ENCODE results near the gene GOLGA8R.
"Not testable (repeated sequence)": the region's sequence is repeated elsewhere in the genome, so short reads cannot be mapped to it uniquely, and the experiment has no call there.

GOLGA8R gene

DNA sequence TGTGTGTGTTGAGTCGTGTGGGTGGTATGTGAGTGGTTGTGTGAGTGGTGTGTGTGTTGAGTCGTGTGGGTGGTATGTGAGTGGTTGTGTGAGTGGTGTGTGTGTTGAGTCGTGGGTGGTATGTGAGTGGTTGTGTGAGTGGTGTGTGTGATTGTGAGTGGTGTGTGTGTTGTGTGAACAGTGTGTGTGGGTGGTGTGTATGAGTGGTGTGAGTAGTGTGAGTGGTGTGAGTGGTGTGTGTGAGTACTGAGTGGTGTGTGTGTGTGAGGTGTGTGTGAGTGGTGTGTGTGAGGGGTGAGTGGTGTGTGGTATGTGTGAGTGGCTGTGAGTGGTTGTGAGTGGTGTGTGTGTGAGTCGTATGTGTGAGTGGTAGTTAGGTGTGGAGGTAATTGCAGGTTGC, 38.2 kb downstream of the GOLGA8R start:
- not testable (repeated sequence) for H3K27me3 ChIP-seq (ENCODE audit: insufficient read depth, low read length); H4K20me1 ChIP-seq (ENCODE audit: insufficient read depth, low read length); H3K9ac ChIP-seq (ENCODE audit: low read length); H3K4me3 ChIP-seq (ENCODE audit: low read depth, low read length, poor library complexity, severe bottlenecking); H3K9me3 ChIP-seq (ENCODE audit: low read length); H3K4me2 ChIP-seq (ENCODE audit: low read length); H2AFZ ChIP-seq (ENCODE audit: low read length); H3K79me2 ChIP-seq (ENCODE audit: insufficient read depth, low read length); H3K27ac ChIP-seq (ENCODE audit: low read depth, low read length, poor library complexity, severe bottlenecking); H3K4me1 ChIP-seq (ENCODE audit: insufficient read depth, low read length, severe bottlenecking); H3K36me3 ChIP-seq (ENCODE audit: insufficient read depth, low read length); H3K9me2 ChIP-seq (ENCODE audit: low read depth, low read length); H3F3A ChIP-seq (ENCODE audit: insufficient read depth, low read length)

DNA sequence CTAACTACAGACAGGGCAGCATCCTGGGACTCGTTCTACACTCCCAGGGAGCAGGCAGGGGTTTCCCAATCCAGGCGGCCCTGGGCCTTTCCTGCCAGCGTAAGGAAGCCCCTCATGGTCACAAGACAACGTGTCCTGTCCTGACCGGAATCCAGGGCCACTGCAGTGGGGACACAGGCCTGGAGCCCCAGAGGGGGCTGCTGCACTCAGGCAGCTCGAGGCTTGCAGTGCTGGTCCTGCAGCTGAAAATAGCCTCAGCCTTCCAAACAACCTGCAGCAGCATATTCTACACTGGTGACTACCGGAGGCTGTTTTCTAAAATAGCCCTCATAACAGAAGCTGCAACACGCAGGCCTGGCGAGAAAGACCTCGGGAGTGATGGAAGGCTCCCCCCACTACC, 39.2 kb downstream of the GOLGA8R start:
- H4K20me1 ChIP-seq (ENCODE audit: insufficient read depth, low read length); H3K9ac ChIP-seq (ENCODE audit: low read length); H3K36me3 ChIP-seq (ENCODE audit: insufficient read depth, low read length); H3K27ac ChIP-seq (ENCODE audit: low read depth, low read length, poor library complexity, severe bottlenecking); H2AFZ ChIP-seq (ENCODE audit: low read length); H3K4me3 ChIP-seq (ENCODE audit: low read depth, low read length, poor library complexity, severe bottlenecking); H3K4me1 ChIP-seq (ENCODE audit: insufficient read depth, low read length, severe bottlenecking); H3K27me3 ChIP-seq (ENCODE audit: insufficient read depth, low read length); H3F3A ChIP-seq (ENCODE audit: insufficient read depth, low read length); H3K79me2 ChIP-seq (ENCODE audit: insufficient read depth, low read length); H3K4me2 ChIP-seq (ENCODE audit: low read length); H3K9me3 ChIP-seq (ENCODE audit: low read length); H3K9me2 ChIP-seq (ENCODE audit: low read depth, low read length): not testable (repeated sequence)

- H3K4me3 ChIP-seq (ENCODE audit: low read depth, low read length, poor library complexity, severe bottlenecking); H3K9me3 ChIP-seq (ENCODE audit: low read length); H3F3A ChIP-seq (ENCODE audit: insufficient read depth, low read length); H4K20me1 ChIP-seq (ENCODE audit: insufficient read depth, low read length); H3K4me2 ChIP-seq (ENCODE audit: low read length); H3K27ac ChIP-seq (ENCODE audit: low read depth, low read length, poor library complexity, severe bottlenecking); H2AFZ ChIP-seq (ENCODE audit: low read length); H3K79me2 ChIP-seq (ENCODE audit: insufficient read depth, low read length); H3K36me3 ChIP-seq (ENCODE audit: insufficient read depth, low read length); H3K9me2 ChIP-seq (ENCODE audit: low read depth, low read length); H3K4me1 ChIP-seq (ENCODE audit: insufficient read depth, low read length, severe bottlenecking); H3K27me3 ChIP-seq (ENCODE audit: insufficient read depth, low read length); H3K9ac ChIP-seq (ENCODE audit: low read length): not testable (repeated sequence)
Measured at GRCh38 chr15:30368271-30368670, 45.8 kb downstream of the GOLGA8R start.

GRCh38 chr15:30367246-30367645, 46.8 kb downstream of the GOLGA8R start:
- not testable (repeated sequence) for H3F3A ChIP-seq (ENCODE audit: insufficient read depth, low read length); H3K27me3 ChIP-seq (ENCODE audit: insufficient read depth, low read length); H4K20me1 ChIP-seq (ENCODE audit: insufficient read depth, low read length); H3K9ac ChIP-seq (ENCODE audit: low read length); H3K36me3 ChIP-seq (ENCODE audit: insufficient read depth, low read length); H3K9me2 ChIP-seq (ENCODE audit: low read depth, low read length); H3K4me1 ChIP-seq (ENCODE audit: insufficient read depth, low read length, severe bottlenecking); H3K79me2 ChIP-seq (ENCODE audit: insufficient read depth, low read length); H2AFZ ChIP-seq (ENCODE audit: low read length); H3K4me2 ChIP-seq (ENCODE audit: low read length); H3K4me3 ChIP-seq (ENCODE audit: low read depth, low read length, poor library complexity, severe bottlenecking); H3K9me3 ChIP-seq (ENCODE audit: low read length); H3K27ac ChIP-seq (ENCODE audit: low read depth, low read length, poor library complexity, severe bottlenecking)

DNA sequence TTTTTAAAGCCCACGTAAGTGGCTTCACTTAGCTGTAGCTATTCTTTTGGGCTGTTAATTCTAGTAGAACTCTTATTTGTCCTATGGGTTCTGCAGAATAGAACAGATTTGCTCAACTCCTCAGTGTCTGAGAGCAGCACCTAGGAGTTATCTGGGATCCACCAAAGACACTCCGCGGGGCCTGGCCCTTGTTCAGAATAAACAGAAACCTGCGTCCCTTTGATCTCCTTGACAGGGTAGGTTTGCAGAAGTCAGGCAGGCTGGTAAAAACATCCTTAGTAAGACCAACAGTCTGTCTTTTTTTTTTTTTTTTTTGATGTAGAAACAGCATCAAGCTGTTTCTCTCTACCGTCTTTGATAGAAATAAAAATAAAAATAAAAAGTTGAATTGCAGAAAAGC, 52.7 kb downstream of the GOLGA8R start:
- not testable (repeated sequence) for H3K27me3 ChIP-seq (ENCODE audit: insufficient read depth, low read length); H3K9ac ChIP-seq (ENCODE audit: low read length); H3K79me2 ChIP-seq (ENCODE audit: insufficient read depth, low read length); H3K9me3 ChIP-seq (ENCODE audit: low read length); H4K20me1 ChIP-seq (ENCODE audit: insufficient read depth, low read length); H3K4me2 ChIP-seq (ENCODE audit: low read length); H3K4me3 ChIP-seq (ENCODE audit: low read depth, low read length, poor library complexity, severe bottlenecking); H3K27ac ChIP-seq (ENCODE audit: low read depth, low read length, poor library complexity, severe bottlenecking); H3K9me2 ChIP-seq (ENCODE audit: low read depth, low read length); H2AFZ ChIP-seq (ENCODE audit: low read length); H3F3A ChIP-seq (ENCODE audit: insufficient read depth, low read length); H3K36me3 ChIP-seq (ENCODE audit: insufficient read depth, low read length); H3K4me1 ChIP-seq (ENCODE audit: insufficient read depth, low read length, severe bottlenecking)

- not testable (repeated sequence) for H3K27me3 ChIP-seq (ENCODE audit: insufficient read depth, low read length); H4K20me1 ChIP-seq (ENCODE audit: insufficient read depth, low read length); H3K4me1 ChIP-seq (ENCODE audit: insufficient read depth, low read length, severe bottlenecking); H3K79me2 ChIP-seq (ENCODE audit: insufficient read depth, low read length); H3K9me3 ChIP-seq (ENCODE audit: low read length); H3F3A ChIP-seq (ENCODE audit: insufficient read depth, low read length); H2AFZ ChIP-seq (ENCODE audit: low read length); H3K9ac ChIP-seq (ENCODE audit: low read length); H3K4me2 ChIP-seq (ENCODE audit: low read length); H3K27ac ChIP-seq (ENCODE audit: low read depth, low read length, poor library complexity, severe bottlenecking); H3K4me3 ChIP-seq (ENCODE audit: low read depth, low read length, poor library complexity, severe bottlenecking); H3K9me2 ChIP-seq (ENCODE audit: low read depth, low read length); H3K36me3 ChIP-seq (ENCODE audit: insufficient read depth, low read length)
Measured at GRCh38 chr15:30360990-30361389, 53.1 kb downstream of the GOLGA8R start.

DNA sequence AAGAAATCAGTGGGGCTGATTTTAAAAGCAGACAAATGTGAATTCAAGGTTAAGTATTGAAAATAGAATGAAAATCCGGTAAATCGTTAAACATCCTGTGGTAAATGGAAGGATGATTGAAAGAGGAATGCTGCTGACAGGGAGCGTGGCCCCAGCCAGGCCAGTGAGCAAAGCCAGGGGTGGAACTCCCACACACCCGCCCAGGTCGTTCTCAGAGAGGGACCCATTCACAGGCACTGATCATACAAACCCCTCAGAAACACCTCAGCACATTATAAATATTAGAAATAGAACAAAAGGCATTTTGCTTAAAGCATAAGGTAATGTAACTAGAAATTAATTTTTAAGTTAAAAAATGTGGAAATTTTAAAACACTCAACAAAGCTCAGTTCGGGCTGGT, 59.0 kb downstream of the GOLGA8R start:
- H4K20me1 ChIP-seq (ENCODE audit: insufficient read depth, low read length); H3K36me3 ChIP-seq (ENCODE audit: insufficient read depth, low read length); H3K4me3 ChIP-seq (ENCODE audit: low read depth, low read length, poor library complexity, severe bottlenecking); H3K9me2 ChIP-seq (ENCODE audit: low read depth, low read length); H3K4me1 ChIP-seq (ENCODE audit: insufficient read depth, low read length, severe bottlenecking); H3K27ac ChIP-seq (ENCODE audit: low read depth, low read length, poor library complexity, severe bottlenecking); H3K27me3 ChIP-seq (ENCODE audit: insufficient read depth, low read length); H3K9ac ChIP-seq (ENCODE audit: low read length); H3K79me2 ChIP-seq (ENCODE audit: insufficient read depth, low read length); H2AFZ ChIP-seq (ENCODE audit: low read length); H3K9me3 ChIP-seq (ENCODE audit: low read length); H3K4me2 ChIP-seq (ENCODE audit: low read length); H3F3A ChIP-seq (ENCODE audit: insufficient read depth, low read length): not testable (repeated sequence)

Measured in OCI-LY1 (cell line).